NOMO-1 treated with DMSO at 0.1 percent for 48 hours (cell line): ENCODE results near the gene OR51I2.
A peak's percentile ranks its signal among the peaks of the same experiment; 100 is the strongest.

Source experiments
- DNase-seq: peaks from one replicate; lab custom pipeline; 2025; ENCODE audit not compliant: unreplicated experiment; lab: John Stamatoyannopoulos, UW

OR51I2 gene

GRCh38 chr11:5449023-5449422 lies at the start of gene OR51I2:
Gene OR51I2, plus strand, starts transcription at chr11:5449323. Its CDS starts 4,166 bp downstream, at chr11:5453489.
- no peak for DNase-seq

- no peak for DNase-seq
Measured at GRCh38 chr11:5405173-5405572, 44.0 kb upstream of the OR51I2 start.

GRCh38 chr11:5420993-5421392 lies 28.1 kb upstream of the OR51I2 start:
- DNase-seq, result no peak

GRCh38 chr11:5421811-5422210 lies 27.3 kb upstream of the OR51I2 start, which contains the start of gene OR51Q1:
Gene OR51Q1, plus strand, starts transcription at chr11:5422111. Its CDS starts 90 bp downstream, at chr11:5422201.
- DNase-seq, result no peak

GRCh38 chr11:5423131-5423530 lies 26.0 kb upstream of the OR51I2 start:
- no peak for DNase-seq

- DNase-seq, result no peak
Measured at GRCh38 chr11:5441414-5441813, 7.7 kb upstream of the OR51I2 start, which contains the start of gene OR51I1. Gene OR51I1, minus strand, starts transcription at chr11:5441514. Its CDS starts 0 bp downstream, at chr11:5441514.

GRCh38 chr11:5443835-5444393 lies 5.2 kb upstream of the OR51I2 start:
- DNase-seq, result no peak

GRCh38 chr11:5449432-5449831 lies 309 bp downstream of the OR51I2 start:
- no peak for DNase-seq

- DNase-seq, result no peak
Measured at GRCh38 chr11:5460983-5461621, 12.0 kb downstream of the OR51I2 start.

GRCh38 chr11:5467527-5467926 lies 18.4 kb downstream of the OR51I2 start:
- no peak for DNase-seq

- DNase-seq, result no peak
Measured at GRCh38 chr11:5473921-5474320, 24.8 kb downstream of the OR51I2 start.

GRCh38 chr11:5476186-5476819 lies 27.2 kb downstream of the OR51I2 start:
- DNase-seq, result peak; percentile 42

GRCh38 chr11:5486003-5486402 lies 36.9 kb downstream of the OR51I2 start:
- DNase-seq, result no peak

- DNase-seq, result no peak
Measured at GRCh38 chr11:5486421-5486820, 37.3 kb downstream of the OR51I2 start.

GRCh38 chr11:5488385-5488784 lies 39.3 kb downstream of the OR51I2 start, which contains the start of gene OR52D1:
Gene OR52D1, plus strand, starts transcription at chr11:5488685. Its CDS starts 22 bp downstream, at chr11:5488707.
- DNase-seq, result no peak

- no peak for DNase-seq
Measured at GRCh38 chr11:5488798-5489399, 39.8 kb downstream of the OR51I2 start.

GRCh38 chr11:5489576-5490357 lies 40.6 kb downstream of the OR51I2 start:
- DNase-seq, result no peak

GRCh38 chr11:5499671-5500070 lies 50.5 kb downstream of the OR51I2 start:
- DNase-seq, result no peak

GRCh38 chr11:5500393-5500801 lies 51.3 kb downstream of the OR51I2 start:
- DNase-seq, result no peak

GRCh38 chr11:5504403-5504921 lies 55.3 kb downstream of the OR51I2 start:
- no peak for DNase-seq
